ENCODE results near the gene CEMIP. TPM values are rescaled to one million over a fixed set of nuclear protein-coding genes. Genes with fewer than 3 reads are reported as not detected.

The CEMIP gene
- total and polyA plus RNA-seq, 2 of the 8 experiments (the other 6 are each of a cell fraction or from before 2014, with no cell fraction given), result 0.11 to 0.60 TPM

DNA sequence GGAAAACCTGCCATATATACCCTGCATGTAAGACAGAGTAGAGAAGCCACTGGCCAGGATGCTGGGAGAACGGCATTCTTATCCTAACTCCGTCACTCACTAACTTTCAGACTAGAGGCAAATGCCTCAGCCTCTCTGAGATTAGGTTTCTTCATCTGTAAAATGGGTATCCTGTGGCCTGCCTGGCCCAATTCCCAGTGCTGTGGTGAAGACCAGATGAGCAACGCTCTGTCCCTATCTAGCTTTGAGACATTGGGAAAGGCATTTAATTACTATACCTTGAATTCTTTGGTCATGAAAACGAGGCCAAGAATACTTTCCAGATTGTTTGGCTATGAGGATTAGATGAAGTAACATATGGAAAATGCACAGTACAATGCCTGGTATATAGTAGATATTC lies 35.9 kb downstream of the CEMIP start (continued):
- TF ChIP-seq, protein P1, sequence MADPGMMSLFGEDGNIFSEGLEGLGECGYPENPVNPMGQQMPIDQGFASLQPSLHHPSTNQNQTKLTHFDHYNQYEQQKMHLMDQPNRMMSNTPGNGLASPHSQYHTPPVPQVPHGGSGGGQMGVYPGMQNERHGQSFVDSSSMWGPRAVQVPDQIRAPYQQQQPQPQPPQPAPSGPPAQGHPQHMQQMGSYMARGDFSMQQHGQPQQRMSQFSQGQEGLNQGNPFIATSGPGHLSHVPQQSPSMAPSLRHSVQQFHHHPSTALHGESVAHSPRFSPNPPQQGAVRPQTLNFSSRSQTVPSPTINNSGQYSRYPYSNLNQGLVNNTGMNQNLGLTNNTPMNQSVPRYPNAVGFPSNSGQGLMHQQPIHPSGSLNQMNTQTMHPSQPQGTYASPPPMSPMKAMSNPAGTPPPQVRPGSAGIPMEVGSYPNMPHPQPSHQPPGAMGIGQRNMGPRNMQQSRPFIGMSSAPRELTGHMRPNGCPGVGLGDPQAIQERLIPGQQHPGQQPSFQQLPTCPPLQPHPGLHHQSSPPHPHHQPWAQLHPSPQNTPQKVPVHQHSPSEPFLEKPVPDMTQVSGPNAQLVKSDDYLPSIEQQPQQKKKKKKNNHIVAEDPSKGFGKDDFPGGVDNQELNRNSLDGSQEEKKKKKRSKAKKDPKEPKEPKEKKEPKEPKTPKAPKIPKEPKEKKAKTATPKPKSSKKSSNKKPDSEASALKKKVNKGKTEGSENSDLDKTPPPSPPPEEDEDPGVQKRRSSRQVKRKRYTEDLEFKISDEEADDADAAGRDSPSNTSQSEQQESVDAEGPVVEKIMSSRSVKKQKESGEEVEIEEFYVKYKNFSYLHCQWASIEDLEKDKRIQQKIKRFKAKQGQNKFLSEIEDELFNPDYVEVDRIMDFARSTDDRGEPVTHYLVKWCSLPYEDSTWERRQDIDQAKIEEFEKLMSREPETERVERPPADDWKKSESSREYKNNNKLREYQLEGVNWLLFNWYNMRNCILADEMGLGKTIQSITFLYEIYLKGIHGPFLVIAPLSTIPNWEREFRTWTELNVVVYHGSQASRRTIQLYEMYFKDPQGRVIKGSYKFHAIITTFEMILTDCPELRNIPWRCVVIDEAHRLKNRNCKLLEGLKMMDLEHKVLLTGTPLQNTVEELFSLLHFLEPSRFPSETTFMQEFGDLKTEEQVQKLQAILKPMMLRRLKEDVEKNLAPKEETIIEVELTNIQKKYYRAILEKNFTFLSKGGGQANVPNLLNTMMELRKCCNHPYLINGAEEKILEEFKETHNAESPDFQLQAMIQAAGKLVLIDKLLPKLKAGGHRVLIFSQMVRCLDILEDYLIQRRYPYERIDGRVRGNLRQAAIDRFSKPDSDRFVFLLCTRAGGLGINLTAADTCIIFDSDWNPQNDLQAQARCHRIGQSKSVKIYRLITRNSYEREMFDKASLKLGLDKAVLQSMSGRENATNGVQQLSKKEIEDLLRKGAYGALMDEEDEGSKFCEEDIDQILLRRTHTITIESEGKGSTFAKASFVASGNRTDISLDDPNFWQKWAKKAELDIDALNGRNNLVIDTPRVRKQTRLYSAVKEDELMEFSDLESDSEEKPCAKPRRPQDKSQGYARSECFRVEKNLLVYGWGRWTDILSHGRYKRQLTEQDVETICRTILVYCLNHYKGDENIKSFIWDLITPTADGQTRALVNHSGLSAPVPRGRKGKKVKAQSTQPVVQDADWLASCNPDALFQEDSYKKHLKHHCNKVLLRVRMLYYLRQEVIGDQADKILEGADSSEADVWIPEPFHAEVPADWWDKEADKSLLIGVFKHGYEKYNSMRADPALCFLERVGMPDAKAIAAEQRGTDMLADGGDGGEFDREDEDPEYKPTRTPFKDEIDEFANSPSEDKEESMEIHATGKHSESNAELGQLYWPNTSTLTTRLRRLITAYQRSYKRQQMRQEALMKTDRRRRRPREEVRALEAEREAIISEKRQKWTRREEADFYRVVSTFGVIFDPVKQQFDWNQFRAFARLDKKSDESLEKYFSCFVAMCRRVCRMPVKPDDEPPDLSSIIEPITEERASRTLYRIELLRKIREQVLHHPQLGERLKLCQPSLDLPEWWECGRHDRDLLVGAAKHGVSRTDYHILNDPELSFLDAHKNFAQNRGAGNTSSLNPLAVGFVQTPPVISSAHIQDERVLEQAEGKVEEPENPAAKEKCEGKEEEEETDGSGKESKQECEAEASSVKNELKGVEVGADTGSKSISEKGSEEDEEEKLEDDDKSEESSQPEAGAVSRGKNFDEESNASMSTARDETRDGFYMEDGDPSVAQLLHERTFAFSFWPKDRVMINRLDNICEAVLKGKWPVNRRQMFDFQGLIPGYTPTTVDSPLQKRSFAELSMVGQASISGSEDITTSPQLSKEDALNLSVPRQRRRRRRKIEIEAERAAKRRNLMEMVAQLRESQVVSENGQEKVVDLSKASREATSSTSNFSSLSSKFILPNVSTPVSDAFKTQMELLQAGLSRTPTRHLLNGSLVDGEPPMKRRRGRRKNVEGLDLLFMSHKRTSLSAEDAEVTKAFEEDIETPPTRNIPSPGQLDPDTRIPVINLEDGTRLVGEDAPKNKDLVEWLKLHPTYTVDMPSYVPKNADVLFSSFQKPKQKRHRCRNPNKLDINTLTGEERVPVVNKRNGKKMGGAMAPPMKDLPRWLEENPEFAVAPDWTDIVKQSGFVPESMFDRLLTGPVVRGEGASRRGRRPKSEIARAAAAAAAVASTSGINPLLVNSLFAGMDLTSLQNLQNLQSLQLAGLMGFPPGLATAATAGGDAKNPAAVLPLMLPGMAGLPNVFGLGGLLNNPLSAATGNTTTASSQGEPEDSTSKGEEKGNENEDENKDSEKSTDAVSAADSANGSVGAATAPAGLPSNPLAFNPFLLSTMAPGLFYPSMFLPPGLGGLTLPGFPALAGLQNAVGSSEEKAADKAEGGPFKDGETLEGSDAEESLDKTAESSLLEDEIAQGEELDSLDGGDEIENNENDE (IDR thresholded peaks at IDR 0.05; ENCODE audit: insufficient replicate concordance, low read length), result no peak
